Lower leg skin (tissue), 3 donors: ENCODE results near the gene AKT2.

Experiments
- POLR2A ChIP-seq, 2 donors: fragments of 450-650 bp; IDR thresholded peaks; one replicate each; pipeline ENCODE4 v1.6.1; 2016 to 2017; ENCODE audit warnings: antibody characterized with exemption in 2 of 2, mild to moderate bottlenecking in 1 of 2, moderate library complexity in 1 of 2
- TF ChIP-seq, protein P1 (sequence below), 3 donors: fragments of 450-650 bp; IDR thresholded peaks; one replicate each; pipeline ENCODE4 v1.5.1; 2016; ENCODE audit warnings: antibody characterized with exemption in 3 of 3, mild to moderate bottlenecking in 3 of 3, moderate library complexity in 2 of 3

- TF ChIP-seq, protein P1, sequence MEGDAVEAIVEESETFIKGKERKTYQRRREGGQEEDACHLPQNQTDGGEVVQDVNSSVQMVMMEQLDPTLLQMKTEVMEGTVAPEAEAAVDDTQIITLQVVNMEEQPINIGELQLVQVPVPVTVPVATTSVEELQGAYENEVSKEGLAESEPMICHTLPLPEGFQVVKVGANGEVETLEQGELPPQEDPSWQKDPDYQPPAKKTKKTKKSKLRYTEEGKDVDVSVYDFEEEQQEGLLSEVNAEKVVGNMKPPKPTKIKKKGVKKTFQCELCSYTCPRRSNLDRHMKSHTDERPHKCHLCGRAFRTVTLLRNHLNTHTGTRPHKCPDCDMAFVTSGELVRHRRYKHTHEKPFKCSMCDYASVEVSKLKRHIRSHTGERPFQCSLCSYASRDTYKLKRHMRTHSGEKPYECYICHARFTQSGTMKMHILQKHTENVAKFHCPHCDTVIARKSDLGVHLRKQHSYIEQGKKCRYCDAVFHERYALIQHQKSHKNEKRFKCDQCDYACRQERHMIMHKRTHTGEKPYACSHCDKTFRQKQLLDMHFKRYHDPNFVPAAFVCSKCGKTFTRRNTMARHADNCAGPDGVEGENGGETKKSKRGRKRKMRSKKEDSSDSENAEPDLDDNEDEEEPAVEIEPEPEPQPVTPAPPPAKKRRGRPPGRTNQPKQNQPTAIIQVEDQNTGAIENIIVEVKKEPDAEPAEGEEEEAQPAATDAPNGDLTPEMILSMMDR (IDR thresholded peaks at IDR 0.05) = no peak
- TF ChIP-seq POLR2A (IDR thresholded peaks at IDR 0.05) = no peak
These were observed 6.6 kb downstream of the AKT2 start for GRCh38 chr19:40278361-40279035.
